A549 (cell line): Measurements from ENCODE around the gene ST6GALNAC2.

Experiments
- CTCF ChIP-seq: fragments of >200 bp; sonication (Bioruptor Twin); formaldehyde crosslinking; IDR thresholded peaks from 3 replicates; pipeline ENCODE4 v1.5.1; 2016
- MYC ChIP-seq: IDR thresholded peaks from 2 replicates; pipeline ENCODE4 v1.6.1; 2012; ENCODE audit warnings: mild to moderate bottlenecking, inconsistent platforms, low read length, improper control_type of control experiment, borderline replicate concordance

GRCh38 chr17:76543826-76544545, 41.7 kb downstream of the ST6GALNAC2 start:
- no peak for TF ChIP-seq CTCF
- no peak for TF ChIP-seq MYC
